ENCODE data around the gene RGS5. TPM values are rescaled to one million over a fixed set of nuclear protein-coding genes. Genes with fewer than 3 reads are reported as not detected.

Gene RGS5
- total RNA-seq, 2 experiments from 2014 or later: 0.88 to 1.2 TPM

- Histone ChIP-seq H3K4me1 (ENCODE audit: insufficient read depth, low read length, poor library complexity, severe bottlenecking) (no peaks in the 10 kb centered on the region), H3K9me3 (ENCODE audit: low read length) (no peaks in the 10 kb centered on the region), H2AFZ (ENCODE audit: low read length) (no peak overlapping the region), H3K9me2 (ENCODE audit: insufficient read depth, low read length) (no peaks in the 10 kb centered on the region), H3K27ac (ENCODE audit: low read depth, low read length, poor library complexity, severe bottlenecking) (no peak overlapping the region), H4K20me1 (ENCODE audit: insufficient read depth, low read length) (no peaks in the 10 kb centered on the region), H3K4me2 (ENCODE audit: low read length) (no peak overlapping the region), H3K4me3 (ENCODE audit: low read depth, low read length, poor library complexity, severe bottlenecking) (no peak overlapping the region), H3K36me3 (ENCODE audit: insufficient read depth, low read length) (no peaks in the 10 kb centered on the region), H3K79me2 (ENCODE audit: insufficient read depth, low read depth, low read length) (no peaks in the 10 kb centered on the region)
- intact Hi-C loops (cut with micrococcal nuclease; ENCODE audit: unreplicated experiment): no loop called here
- ChIA-PET CTCF (ENCODE audit: unreplicated experiment) (no interaction called here), POLR2A (interaction anchor here (0.7 kb wide), 1 partner anchor 1152 kb away, joined by 3 read pairs; no protein-coding TSS in a partner anchor)
- DNase-seq (ENCODE audit: low spot score): no peak
- BruUV-seq (replicated peaks): no TSS peak
- TF ChIP-seq EZH2phosphoT487 (IDR thresholded peaks at IDR 0.05; ENCODE audit: borderline replicate concordance, low read depth, low read length): no peak
- TF ChIP-seq, protein P1, sequence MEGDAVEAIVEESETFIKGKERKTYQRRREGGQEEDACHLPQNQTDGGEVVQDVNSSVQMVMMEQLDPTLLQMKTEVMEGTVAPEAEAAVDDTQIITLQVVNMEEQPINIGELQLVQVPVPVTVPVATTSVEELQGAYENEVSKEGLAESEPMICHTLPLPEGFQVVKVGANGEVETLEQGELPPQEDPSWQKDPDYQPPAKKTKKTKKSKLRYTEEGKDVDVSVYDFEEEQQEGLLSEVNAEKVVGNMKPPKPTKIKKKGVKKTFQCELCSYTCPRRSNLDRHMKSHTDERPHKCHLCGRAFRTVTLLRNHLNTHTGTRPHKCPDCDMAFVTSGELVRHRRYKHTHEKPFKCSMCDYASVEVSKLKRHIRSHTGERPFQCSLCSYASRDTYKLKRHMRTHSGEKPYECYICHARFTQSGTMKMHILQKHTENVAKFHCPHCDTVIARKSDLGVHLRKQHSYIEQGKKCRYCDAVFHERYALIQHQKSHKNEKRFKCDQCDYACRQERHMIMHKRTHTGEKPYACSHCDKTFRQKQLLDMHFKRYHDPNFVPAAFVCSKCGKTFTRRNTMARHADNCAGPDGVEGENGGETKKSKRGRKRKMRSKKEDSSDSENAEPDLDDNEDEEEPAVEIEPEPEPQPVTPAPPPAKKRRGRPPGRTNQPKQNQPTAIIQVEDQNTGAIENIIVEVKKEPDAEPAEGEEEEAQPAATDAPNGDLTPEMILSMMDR (conservative IDR thresholded peaks at IDR 0.05; ENCODE audit: low read length): no peak
Measured at GRCh38 chr1:163166886-163167555, 35.7 kb downstream of the RGS5 start.

DNA sequence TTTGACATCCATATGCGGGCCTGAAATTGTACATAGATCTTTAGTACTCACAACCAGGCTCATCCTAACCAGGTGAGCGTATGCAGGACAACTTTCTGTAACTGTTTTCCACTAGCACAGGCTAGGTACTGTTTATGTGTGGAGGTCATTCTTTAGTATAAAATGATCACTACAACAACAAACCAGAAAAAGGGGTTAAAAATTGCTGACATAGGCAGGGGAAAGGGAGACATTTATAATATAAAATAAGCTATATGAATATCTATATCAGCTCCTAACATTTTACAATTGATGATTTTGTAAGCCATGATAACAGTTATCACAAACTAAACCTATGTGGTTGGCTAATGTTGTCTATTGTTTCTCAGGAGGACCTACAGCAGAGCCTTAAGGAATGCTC is 37.6 kb downstream of the RGS5 start:
- no peaks in the 10 kb centered on the region for H3K9me3 ChIP-seq (ENCODE audit: low read length)
- H3K27ac ChIP-seq (ENCODE audit: low read depth, low read length, poor library complexity, severe bottlenecking): no peak overlapping the region
- no peaks in the 10 kb centered on the region for H3K36me3 ChIP-seq (ENCODE audit: insufficient read depth, low read length)
- CTCF ChIA-PET (ENCODE audit: unreplicated experiment): no interaction called here
- H3K4me3 ChIP-seq (ENCODE audit: low read depth, low read length, poor library complexity, severe bottlenecking): no peak overlapping the region
- no peaks in the 10 kb centered on the region for H3K79me2 ChIP-seq (ENCODE audit: insufficient read depth, low read depth, low read length)
- H2AFZ ChIP-seq (ENCODE audit: low read length): no peak overlapping the region
- no TSS peak for BruUV-seq (replicated peaks)
- intact Hi-C loops (cut with micrococcal nuclease; ENCODE audit: unreplicated experiment): no loop called here
- no peaks in the 10 kb centered on the region for H3K9me2 ChIP-seq (ENCODE audit: insufficient read depth, low read length)
- H3K4me1 ChIP-seq (ENCODE audit: insufficient read depth, low read length, poor library complexity, severe bottlenecking): no peaks in the 10 kb centered on the region
- H4K20me1 ChIP-seq (ENCODE audit: insufficient read depth, low read length): no peaks in the 10 kb centered on the region
- DNase-seq (ENCODE audit: low spot score): no peak
- no peak for TF ChIP-seq EZH2phosphoT487 (IDR thresholded peaks at IDR 0.05; ENCODE audit: borderline replicate concordance, low read depth, low read length)
- TF ChIP-seq, protein P1 (conservative IDR thresholded peaks at IDR 0.05; ENCODE audit: low read length): no peak
- POLR2A ChIA-PET: interaction anchor here (0.7 kb wide), 1 partner anchor 15 kb away, joined by 3 read pairs; no protein-coding TSS in a partner anchor
- no peak overlapping the region for H3K4me2 ChIP-seq (ENCODE audit: low read length)

DNA sequence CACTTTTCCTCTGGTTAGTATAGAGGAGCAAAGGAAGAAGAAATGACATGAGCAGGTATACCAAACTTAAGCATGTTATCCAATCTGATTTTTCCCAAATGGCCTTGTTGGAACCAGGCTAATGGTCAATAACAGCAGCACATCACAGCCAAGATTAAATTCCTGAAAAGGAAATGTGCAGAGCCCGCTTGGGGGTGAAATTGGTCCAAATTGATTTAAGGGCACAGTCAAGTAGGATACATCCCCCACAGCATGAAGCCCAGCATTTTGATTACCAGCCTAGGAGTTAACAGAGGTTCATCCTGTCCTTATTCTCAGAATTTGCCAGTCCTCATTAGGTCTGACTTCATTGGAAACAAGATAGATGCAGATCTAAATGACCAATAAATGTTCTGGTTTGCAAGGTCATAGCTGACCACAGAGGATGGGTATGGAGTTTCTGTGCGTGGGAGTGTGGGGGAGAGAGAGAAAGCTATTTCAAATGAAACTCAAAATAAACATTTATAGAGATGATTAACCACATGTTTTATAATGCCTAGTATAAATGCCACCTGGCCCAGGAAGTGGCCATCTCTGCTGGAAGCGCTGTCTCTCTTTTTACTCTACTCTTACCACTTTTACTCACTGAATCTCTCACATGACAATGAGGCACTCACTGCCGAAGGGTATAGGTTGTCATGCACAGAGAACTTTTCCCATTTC is 38.7 kb downstream of the RGS5 start:
- no peaks in the 10 kb centered on the region for H3K9me2 ChIP-seq (ENCODE audit: insufficient read depth, low read length)
- H4K20me1 ChIP-seq (ENCODE audit: insufficient read depth, low read length): no peaks in the 10 kb centered on the region
- H3K79me2 ChIP-seq (ENCODE audit: insufficient read depth, low read depth, low read length): no peaks in the 10 kb centered on the region
- H3K9me3 ChIP-seq (ENCODE audit: low read length): no peaks in the 10 kb centered on the region
- H3K27ac ChIP-seq (ENCODE audit: low read depth, low read length, poor library complexity, severe bottlenecking): no peak overlapping the region
- no peak for TF ChIP-seq EZH2phosphoT487 (IDR thresholded peaks at IDR 0.05; ENCODE audit: borderline replicate concordance, low read depth, low read length)
- TF ChIP-seq, protein P1 (conservative IDR thresholded peaks at IDR 0.05; ENCODE audit: low read length): no peak
- no peaks in the 10 kb centered on the region for H3K4me1 ChIP-seq (ENCODE audit: insufficient read depth, low read length, poor library complexity, severe bottlenecking)
- intact Hi-C loops (cut with micrococcal nuclease; ENCODE audit: unreplicated experiment): no loop called here
- no peak overlapping the region for H3K4me3 ChIP-seq (ENCODE audit: low read depth, low read length, poor library complexity, severe bottlenecking)
- no peak overlapping the region for H3K4me2 ChIP-seq (ENCODE audit: low read length)
- BruUV-seq (replicated peaks): no TSS peak
- ChIA-PET POLR2A (no interaction called here), CTCF (ENCODE audit: unreplicated experiment) (no interaction called here)
- H2AFZ ChIP-seq (ENCODE audit: low read length): no peak overlapping the region
- no peaks in the 10 kb centered on the region for H3K36me3 ChIP-seq (ENCODE audit: insufficient read depth, low read length)
- no peak for DNase-seq (ENCODE audit: low spot score)

Data from OCI-LY7 (cell line).